NK-92 (cell line): Measurements from ENCODE around the gene OSBPL9.
"Not testable (repeated sequence)": the region's sequence is repeated elsewhere in the genome, so short reads cannot be mapped to it uniquely, and the experiment has no call there.

Source experiments
- DNase-seq: peaks from one replicate; lab custom pipeline; 2025; ENCODE audit not compliant: unreplicated experiment; lab: John Stamatoyannopoulos, UW

Gene OSBPL9

DNA sequence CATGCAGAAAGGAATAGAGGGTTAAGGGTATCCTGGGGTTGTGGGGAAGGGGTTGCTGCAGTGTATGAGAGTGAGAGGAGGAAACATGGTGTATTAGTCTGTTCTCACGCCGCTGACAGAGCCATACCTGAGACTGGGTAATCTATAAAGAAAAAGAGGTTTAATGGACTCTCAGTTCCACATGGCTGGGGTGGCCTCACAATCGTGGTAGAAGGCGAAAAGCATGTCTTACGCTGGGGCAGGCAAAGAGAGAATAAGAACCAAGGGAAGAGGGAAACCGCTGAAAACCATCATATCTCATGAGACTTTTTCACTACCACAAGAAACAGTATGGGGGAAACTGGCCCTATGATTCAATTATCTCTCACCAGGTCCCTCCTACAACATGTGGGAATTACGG lies 17.7 kb downstream of the OSBPL9 start:
- no peak for DNase-seq

DNA sequence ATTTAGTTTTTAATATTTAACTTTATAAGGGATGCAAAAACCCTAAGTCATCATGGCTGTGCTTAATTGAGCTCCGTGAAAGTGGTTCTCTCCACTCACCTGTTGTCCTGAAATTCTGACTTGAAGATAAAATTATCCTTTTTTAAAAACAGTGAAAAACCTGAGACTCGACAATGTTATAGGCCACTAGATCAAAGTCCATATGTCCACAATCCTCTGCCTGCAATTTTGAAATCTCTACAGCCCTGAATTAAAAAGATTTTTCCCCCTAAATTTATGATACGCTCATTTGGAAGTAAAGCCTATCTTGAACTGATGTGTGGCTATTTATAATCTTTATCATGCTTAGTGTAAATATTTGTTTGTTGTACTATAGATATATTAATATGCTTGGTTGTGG lies 18.7 kb downstream of the OSBPL9 start:
- DNase-seq: no peak

DNA sequence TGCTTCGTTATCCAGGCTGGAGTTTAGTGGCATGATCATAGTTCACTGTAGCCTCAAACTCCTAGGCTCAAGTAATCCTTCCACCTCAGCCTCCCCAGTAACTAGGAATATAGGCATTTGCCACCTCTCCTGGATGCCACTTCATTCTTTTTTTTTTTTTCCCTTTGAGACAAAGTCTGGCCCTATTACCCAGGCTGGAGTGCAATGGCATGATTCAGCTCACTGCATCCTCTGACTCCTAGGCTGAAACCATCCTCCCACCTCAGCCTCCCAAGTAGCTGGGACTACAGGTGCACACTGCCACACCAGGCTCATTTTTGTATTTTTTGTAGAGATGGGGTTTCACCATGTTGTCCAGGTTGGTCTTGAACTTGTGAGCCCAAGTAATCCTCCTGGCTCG lies 19.3 kb downstream of the OSBPL9 start:
- DNase-seq: no peak

DNA sequence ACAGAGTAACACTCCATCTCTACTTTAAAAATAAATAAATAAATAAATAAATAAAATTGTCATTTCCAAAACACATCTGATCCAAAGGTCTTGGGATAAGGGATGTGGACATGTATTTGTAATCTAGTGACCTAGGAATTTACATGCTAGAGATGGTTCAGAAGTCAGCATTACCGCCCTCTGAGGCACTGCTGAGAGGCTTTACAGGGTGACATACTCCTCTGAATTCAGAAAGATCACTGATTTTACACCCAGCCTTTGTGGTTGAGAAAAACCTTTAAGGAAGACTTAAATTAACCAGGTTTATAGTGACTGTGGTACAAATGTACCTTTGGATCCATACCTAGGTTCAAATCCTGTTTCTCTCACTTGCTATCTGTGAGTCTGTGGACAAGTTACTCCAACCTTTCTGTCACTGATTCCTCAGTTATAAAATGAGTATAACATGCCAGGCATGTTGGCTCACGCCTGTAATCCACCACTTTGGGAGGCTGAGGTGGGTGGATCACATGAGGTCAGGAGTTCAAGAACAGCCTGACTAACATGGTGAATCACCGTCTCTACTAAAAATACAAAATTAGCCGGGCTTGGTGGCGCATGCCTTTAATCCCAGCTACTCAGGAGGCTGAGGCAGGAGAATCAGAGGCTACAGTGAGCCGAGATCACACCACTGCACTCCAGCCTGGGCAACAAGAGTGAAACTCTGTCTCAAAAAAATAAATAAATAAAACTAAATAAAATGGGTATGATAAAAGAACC lies 20.1 kb downstream of the OSBPL9 start:
- no peak for DNase-seq

DNA sequence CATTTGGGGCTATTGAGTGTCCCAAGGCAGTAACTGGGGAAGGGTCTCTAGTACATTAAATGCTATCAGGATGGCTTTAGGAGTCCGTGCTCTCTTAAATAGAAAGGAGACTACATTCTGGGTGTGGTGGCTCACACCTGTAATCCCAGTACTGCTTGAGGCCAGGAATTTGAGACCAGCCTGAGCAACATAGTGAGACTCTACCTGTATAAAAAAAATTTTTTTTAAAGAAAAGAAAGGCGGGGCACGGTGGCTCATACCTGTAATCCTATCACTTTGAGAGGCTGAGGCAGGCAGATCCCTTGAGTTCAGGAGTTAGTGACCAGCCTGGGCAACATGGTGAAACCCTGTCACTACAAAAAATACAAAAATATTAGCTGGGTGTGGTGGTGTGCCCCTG lies 21.5 kb downstream of the OSBPL9 start:
- DNase-seq: no peak

DNA sequence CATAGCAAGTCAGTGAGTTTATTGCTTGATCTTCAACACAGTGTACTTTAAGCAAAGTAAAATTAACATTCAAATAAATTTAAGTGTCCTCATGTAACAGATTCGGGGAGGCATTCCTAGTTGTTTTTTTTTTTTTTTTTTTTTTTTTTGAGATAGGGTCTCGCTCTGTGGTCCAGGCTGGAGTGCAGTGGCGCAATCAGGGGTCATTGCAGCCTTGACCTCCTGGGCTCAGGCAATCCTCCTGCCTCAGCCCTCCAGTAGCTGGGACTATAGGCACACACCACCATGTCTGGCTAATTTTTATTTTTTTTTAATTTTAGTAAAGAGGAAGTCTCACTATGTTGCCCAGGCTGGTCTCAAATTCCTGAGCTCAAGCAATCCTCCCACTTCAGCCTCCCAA lies 22.8 kb downstream of the OSBPL9 start:
- no peak for DNase-seq

DNA sequence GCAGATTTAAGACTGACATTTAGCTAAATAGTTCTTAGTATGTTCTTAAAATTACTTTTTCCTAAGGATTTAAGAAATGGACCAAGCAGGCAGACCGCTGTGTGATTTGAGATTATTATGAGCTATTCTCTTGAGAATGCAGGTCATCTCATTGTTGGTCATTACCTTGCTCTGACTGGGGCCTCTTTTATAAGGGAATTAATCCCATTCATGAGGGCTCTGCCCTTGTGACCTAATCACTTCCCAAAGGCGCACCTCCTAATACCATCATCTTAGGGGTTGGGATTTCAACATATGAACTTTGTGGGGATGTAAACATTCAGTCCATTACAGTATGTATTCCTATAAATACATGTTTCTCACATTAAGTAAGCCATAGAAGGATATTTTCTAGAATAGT lies 24.2 kb downstream of the OSBPL9 start:
- DNase-seq: no peak

DNA sequence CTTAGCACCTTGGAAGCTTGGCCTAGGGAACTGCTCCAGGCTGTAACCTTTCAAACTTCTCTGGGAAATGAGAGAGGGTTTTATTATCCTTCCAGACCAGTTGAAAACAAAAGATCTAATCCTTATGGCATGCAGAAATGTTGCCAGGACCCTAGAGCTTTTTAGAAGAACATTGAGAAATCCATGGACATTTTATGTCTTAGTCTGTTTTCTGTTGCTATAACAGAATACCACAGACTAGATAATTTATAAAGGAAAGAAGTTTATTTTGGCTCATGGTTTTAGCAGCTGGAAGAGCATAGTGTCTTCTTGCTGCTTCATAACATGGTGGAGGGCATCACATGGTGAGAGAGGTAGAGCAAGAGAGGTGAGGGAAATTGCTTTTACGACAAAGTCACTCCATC lies 25.8 kb downstream of the OSBPL9 start:
- DNase-seq: no peak

DNA sequence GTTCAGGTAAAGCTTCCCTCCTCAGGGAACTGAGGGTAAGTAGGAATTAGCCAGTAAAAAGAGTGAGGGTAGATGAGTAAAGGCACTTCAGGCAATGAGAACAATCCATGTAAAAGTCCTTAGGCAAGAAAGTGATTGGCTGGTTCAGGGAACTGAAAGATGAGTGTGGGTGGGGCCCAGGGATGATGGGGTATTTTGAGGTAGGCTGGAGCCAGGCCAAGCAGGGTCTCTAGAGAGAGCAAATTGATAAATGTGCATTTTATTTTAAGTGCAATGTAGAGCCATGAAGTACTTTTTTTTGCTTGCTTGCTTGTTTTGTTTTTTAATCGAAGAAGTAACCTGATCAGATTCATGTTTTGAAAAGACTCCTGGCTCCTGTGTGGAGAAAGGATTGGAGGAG lies 26.5 kb downstream of the OSBPL9 start:
- DNase-seq: no peak

DNA sequence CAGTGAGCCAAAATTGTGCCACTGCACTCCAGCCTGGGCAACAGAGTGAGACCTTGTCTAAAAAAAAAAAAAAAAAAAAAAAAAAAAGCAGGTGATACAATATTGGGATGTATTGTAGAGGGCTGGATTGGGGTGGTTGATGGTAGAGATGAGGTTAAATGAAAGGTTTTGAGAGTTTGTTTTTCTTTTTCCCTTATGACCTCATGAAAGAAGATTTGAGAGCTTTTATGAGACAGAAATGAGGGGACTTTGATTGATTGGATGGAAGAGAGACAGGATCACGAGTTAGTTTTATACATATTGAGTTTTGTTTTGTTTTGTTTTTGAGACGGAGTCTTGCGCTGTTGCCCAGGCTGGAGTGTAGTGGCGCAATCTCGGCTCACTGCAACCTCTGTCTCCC lies 27.1 kb downstream of the OSBPL9 start:
- DNase-seq: no peak

DNA sequence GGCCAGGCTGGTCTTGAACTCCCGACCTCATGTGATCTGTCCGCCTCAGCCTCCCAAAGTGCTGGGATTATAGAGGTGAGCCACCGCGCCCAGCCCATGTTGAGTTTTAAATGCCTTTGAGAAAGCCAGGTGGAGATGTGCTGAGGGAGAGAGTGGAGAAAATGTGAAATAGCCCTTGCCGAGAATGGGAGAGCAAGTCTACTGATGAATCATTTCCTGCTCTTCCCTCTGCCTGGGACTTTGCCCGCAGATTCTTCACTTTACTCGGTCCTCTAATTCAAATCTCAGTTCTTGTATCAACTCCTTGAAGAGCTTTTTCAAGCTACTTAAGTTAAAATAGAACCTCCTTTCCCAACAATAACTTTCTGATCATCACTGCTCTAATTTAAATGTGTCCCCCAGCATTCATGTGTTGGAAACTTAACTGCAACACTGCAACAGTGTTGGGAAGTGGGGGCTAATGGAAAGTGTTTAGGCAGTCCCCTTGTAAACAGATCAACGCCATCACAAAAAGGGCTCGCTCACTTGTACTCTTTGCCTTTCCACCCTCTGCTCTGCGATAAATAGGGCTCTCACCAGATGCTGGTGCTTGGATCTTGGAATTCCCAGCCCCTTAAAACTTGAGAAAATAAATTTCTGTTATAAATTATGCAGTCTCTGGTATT lies 27.8 kb downstream of the OSBPL9 start:
- DNase-seq: no peak

DNA sequence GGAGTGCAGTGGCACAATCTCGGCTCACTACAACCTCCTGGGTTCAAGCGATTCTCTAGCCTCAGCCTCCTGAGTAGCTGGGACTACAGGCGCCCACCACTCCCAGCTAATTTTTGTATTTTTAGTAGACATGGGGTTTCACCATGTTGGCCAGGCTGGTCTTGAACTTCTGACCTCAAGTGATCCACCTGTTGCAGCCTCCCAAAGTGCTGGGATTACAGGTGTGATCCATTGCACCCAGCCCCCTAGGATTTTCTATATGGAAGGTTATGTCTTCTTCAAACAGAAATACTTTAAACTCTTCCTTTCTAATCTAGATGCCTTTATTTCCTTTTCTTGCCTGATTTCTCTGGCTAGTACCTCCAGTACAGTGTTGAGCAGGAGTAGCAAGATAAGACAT lies 29.7 kb downstream of the OSBPL9 start:
- DNase-seq: not testable (repeated sequence)

DNA sequence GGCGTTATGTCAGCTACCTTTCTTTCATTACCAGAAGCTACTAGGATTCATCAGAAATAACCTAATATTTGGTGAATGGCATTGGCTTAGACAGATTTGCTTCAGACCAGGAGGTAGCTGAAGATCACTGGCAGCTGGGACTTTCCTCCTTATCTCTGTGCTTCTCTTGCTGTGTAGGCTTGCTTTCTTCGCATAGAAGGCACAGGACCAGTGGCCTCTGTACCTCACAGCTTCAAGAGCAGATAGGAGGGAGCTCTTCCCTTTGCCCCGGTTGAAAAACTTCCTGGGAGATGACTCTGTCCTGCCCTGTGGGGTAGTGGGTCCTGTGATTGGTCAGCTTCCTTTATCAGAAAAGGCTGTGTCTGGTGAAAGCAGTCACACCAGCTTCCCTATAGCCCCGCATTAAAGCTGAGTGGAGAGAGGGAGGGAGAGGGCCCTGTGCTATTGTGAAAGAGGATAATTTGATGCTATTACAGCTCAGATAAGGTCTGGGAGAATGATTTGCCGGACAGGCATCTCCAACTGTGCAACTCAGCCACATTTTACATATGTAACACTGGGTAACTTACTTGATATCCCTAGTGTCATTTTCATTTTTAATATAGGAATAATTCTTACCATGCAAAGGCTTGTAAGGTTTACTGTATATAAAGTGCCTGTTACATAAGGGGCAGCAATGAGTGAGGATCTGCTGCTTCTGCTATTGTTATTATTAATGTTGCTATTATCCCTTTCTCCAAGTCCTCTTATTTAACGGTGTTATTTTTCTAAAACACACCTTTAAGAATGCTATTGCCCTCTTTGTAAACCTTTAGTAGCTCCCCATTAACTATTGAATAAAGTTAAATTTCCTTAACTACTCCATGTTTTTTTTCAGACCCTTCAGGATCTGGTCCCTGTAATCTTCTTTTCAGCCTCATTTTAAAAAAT lies 31.6 kb downstream of the OSBPL9 start:
- DNase-seq: no peak

DNA sequence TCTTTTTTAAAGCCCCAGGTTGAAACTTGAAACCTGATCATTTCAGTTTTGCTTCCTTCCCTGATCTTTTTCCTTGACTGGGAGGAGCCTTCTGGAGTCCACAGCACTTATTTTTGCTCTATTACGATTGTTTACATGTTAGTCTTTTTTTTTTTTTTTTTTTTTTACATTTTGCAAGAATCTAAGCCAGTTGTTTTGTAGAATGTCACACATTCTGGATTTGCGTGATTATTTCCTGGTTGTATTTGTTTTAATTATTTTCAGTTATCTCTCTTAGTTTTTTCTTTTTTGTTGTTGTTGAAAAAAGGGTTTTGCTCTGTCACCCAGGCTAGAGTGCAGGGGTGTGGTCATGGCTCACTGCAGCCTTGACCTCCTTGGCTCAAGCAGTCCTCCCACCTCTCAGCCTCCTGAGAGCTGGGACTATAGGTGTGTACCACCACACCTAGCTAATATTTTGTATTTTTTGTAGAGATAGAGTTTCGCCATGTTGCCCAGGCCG lies 32.8 kb downstream of the OSBPL9 start:
- DNase-seq: no peak

DNA sequence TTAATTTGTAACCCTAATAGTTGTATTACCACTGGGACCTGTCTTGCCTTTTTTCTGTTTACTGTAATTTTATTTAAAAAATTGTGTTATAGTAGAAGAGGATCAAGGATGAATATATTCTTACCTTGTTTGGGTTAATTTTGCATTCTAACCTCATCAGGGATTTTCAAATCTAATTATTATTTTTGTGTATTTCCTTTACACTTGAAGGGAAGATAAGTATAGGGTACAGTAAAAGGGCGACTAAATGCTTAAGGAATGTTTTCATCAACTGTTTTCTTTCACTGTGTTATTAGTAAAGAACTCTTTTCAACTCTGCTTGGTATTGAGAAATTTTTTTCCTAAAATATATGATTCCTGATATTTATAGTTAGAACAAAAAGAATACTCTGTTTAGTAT lies 33.3 kb downstream of the OSBPL9 start:
- no peak for DNase-seq

DNA sequence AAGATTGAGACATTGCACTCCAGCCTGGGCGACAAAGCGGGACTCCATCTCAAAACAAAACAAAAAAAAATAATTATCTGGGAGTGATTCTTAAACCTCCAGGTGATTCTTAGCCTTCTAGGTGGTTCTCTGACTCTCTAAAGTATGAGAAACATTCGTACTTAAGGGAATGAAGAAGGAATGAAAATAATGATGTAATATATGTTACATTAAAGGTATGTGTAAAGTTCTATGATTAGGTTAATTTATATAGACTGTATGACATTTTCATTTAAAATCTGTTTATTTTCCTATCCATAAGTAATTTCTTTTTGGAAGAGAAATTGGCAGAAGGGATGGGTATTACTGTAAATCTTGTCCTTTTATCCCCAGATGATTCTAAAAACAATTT lies 34.7 kb downstream of the OSBPL9 start:
- DNase-seq: no peak

DNA sequence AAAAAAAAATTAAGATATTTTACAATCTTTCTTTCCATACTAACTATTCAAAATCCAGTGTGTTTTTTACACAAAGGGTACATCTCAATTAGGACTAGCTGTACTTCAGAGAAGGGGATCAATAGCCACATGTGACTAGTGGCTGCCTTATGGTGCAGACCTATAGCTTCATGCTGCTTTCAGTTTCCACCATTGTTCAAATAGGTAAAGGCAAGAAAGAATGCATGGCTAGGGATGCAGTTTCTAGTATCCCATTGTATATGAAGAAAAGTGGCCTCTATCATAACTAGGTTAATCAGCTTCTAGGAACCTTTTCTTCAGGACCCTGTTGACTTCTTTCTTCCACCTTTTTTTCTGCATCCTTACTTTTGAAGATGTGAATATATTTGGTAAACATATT lies 35.7 kb downstream of the OSBPL9 start:
- no peak for DNase-seq

DNA sequence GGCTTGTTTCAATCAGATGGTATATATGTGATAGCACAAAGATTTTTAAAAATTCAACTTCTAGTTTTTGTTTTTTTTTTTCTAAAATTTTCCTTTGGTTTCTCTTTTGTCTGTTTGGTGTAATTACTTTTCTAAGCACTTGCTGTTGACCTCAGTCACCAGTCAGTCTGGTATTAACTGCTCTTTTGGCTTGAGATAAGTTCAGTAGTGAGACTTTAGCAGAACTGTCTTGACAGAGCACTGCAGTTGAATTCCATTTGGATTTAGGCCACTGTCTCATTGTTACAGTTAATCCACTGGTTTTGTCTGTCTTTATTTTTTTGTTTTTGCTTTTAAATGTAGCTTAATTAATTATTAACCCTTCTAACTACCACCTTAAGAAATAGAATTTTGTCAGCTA lies 36.2 kb downstream of the OSBPL9 start:
- no peak for DNase-seq

DNA sequence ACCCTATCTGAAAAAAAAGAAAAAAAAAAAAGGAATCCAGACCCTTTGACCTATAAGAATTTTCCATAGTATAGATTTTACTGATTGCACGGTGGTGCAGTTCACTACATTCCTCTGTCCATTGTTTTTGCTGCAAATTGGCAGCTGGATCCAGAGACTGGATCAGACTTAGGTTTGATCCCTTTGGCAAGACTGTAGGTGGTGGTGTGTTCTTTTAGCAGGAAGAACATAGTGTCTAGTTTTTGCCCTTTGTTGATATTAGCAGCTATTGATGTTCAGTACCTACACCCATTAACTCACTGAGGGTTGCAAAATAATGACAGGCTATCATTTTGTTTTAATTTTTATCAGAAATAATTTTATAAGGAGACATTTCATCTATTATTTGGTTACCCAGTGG lies 37.1 kb downstream of the OSBPL9 start:
- no peak for DNase-seq

DNA sequence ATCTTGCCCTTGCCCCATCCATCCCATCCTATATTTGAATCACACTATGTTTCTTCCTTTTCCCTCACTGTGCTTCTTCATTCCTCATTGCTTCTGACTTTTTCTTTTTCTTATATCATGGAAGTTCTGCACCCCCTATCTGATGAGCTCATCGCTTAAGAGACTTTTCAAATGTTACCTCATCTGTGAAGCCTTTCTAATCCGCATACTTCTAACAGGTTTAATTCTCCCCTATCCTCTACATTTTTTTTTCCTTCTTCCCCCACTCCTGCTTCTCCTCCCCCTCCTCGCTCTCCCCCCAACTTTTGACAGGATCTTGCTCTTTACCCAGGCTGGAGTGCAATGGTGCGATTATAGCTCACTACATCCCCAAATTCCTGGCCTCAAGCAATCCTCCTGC lies 39.5 kb downstream of the OSBPL9 start:
- DNase-seq: no peak

DNA sequence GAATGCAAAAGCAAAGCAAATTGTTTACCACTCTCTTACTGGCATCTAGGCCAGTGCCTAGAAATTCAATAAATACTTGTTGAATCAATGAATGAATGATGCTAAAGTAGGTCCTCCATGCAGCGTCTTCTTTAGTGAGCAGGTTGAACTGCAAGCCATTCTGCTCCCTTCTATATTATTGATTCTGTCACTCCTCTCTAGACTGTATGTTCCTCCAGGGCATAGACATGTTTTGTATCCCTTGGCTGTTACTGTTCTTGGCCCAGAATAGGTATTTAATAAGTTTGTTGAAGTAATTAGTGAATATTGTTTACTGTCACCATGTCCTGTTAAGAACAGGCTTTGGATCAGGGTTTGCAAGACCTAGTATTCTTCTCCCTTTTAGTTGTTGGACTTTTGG lies 43.7 kb downstream of the OSBPL9 start:
- no peak for DNase-seq

DNA sequence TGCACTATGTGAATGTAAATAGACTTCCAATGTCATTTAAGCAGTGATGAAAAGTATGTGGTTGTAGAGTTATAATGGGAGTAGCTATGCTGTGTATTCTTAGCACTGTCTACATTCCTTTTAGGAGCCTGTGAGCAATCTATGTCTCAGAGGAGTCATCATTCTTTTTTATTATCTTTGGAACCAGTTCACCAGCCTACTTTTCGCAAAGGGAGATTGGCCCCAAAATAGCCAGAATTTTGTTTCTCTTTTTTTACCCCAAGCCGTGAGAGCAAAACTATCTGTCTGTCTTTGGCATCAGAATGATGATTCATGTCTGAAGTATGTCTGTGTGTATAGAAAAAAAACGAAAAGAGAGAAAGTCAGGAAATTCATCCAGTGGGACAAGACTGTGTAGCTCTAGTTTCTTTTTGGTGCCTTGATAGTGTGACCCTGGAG lies 44.2 kb downstream of the OSBPL9 start:
- DNase-seq: no peak
